Endodermal cell (in vitro differentiated cells): Measurements from ENCODE around the gene SPRY2. TPM values are rescaled to one million over a fixed set of nuclear protein-coding genes. Genes with fewer than 3 reads are reported as not detected.
A peak's percentile ranks its signal among the peaks of the same experiment; 100 is the strongest.

Experiments used
- DNase-seq: peaks from one replicate; pipeline ENCODE4 v3.0.0-alpha.2; 2017
- H3K27ac ChIP-seq: 2 replicates; pipeline ENCODE4 v1.5.1; 2013; ENCODE audit warnings: mild to moderate bottlenecking, low read depth, low read length, moderate library complexity
- H3K27me3 ChIP-seq: 2 replicates; pipeline ENCODE4 v1.6.1; 2013; ENCODE audit warnings: mild to moderate bottlenecking, low read length, moderate library complexity; ENCODE audit not compliant: insufficient read depth, control insufficient read depth, poor library complexity, severe bottlenecking
- H3K36me3 ChIP-seq: 2 replicates; pipeline ENCODE4 v1.7.0; 2013; ENCODE audit warnings: mild to moderate bottlenecking, low read length, moderate library complexity; ENCODE audit not compliant: control insufficient read depth, insufficient read depth
- H3K4me1 ChIP-seq: one replicate; pipeline ENCODE4 v1.7.0; 2013; ENCODE audit warnings: low read length; ENCODE audit not compliant: control insufficient read depth, insufficient read depth
- H3K4me3 ChIP-seq: 2 replicates; pipeline ENCODE4 v1.5.1; 2013; ENCODE audit warnings: mild to moderate bottlenecking, low read length, moderate library complexity
- H3K9ac ChIP-seq: 2 replicates; pipeline ENCODE4 v1.6.1; 2013; ENCODE audit warnings: mild to moderate bottlenecking, low read length, moderate library complexity; ENCODE audit not compliant: poor library complexity, severe bottlenecking; ENCODE audit errors: extremely low read depth
- H3K9me3 ChIP-seq: 2 replicates; pipeline ENCODE4 v1.6.1; 2013; ENCODE audit warnings: mild to moderate bottlenecking, low read length, moderate library complexity; ENCODE audit not compliant: control insufficient read depth
- H3K27ac Mint-ChIP-seq: 2 replicates; pipeline ENCODE4 v1.8.0; 2020; ENCODE audit warnings: mixed read lengths
- H3K27me3 Mint-ChIP-seq: 2 replicates; pipeline ENCODE4 v1.8.0; 2021; ENCODE audit warnings: mild to moderate bottlenecking, mixed read lengths; ENCODE audit not compliant: insufficient read depth
- H3K36me3 Mint-ChIP-seq: 2 replicates; pipeline ENCODE4 v1.8.0; 2020; ENCODE audit warnings: low read depth, mixed read lengths
- H3K4me1 Mint-ChIP-seq: 2 replicates; pipeline ENCODE4 v1.8.0; 2020; ENCODE audit warnings: mixed read lengths
- H3K4me3 Mint-ChIP-seq: 2 replicates; pipeline ENCODE4 v1.8.0; 2020; ENCODE audit warnings: mild to moderate bottlenecking, moderate library complexity, mixed read lengths
- H3K9me3 Mint-ChIP-seq: 2 replicates; pipeline ENCODE4 v1.8.0; 2020; ENCODE audit warnings: mild to moderate bottlenecking, mixed read lengths
- CTCF ChIP-seq: fragments of 200-600 bp; sonication (generic); conservative IDR thresholded peaks from 2 replicates; pipeline ENCODE4 v1.5.0; 2021; ENCODE audit warnings: antibody characterized with exemption, mild to moderate bottlenecking
- WGBS, 2 experiments: methylation state at CpG; one replicate each; pipeline versions ENCODE4 v1.1.5 to v1.1.7; 2013; ENCODE audit warnings: missing lambda C conversion rate in 2 of 2, mixed read lengths in 1 of 2; ENCODE audit not compliant: insufficient coverage in 1 of 2, insufficient read length in 1 of 2; 5-methylcytosine and 5-hydroxymethylcytosine counted together
- total RNA-seq, 2 donors: library from RNA; stranded (reverse); fragmentation: NEBNext Ultra II Directional in 1 of 2; extraction: Animal tissue kit (Norgen Biotek cat#: 25700) in 1 of 2; gene quantifications; 2 replicates in 1 of 2; 3 replicates in 1 of 2; pipeline ENCODE4 v1.2.1, GENCODE V29; 2021

The SPRY2 gene
- total RNA-seq, 2 donors from 2014 or later = 87.7 to 96.9 TPM

DNA sequence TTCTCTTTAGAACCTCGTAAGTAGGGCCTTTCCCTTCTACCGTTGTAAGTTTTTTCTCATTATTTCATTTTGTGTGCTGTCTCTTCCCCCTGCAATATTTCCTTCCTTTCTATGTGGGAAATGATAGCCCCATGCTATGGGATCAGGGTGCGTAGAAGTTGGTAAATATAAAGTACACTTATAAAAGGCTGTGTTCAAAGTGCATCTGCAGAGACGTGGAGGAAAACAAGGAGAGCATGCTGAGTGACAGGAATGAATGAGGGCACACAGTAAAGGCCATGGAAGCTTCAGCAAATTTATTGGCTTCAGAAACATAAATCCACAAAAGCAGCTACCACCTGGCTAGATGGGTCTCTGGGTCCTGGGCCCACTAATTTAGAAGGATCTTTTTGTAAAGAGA lies 21.6 kb upstream of the SPRY2 start:
- Histone ChIP-seq H3K36me3 (no peaks in the 10 kb centered on the region), H3K27me3 (no peaks in the 10 kb centered on the region), H3K9ac (no peak overlapping the region), H3K4me3 (peak overlapping the region; percentile 8), H3K9me3 (peaks cover 4% of the 10 kb centered on the region), H3K4me1 (peaks cover 25% of the 10 kb centered on the region), H3K27ac (peak overlapping the region; percentile 69)
- Mint-ChIP-seq H3K4me1 (peaks cover 44% of the 10 kb centered on the region), H3K9me3 (no peaks in the 10 kb centered on the region), H3K27me3 (no peaks in the 10 kb centered on the region), H3K36me3 (no peaks in the 10 kb centered on the region), H3K4me3 (no peak overlapping the region), H3K27ac (peak overlapping the region; percentile 78)
- no peak for DNase-seq
- 77 to 87% methylated on average over 3 to 4 of the region's 4 CpGs for WGBS, 2 experiments
- no peak for TF ChIP-seq CTCF

GRCh38 chr13:80361883-80362327 lies 21.0 kb upstream of the SPRY2 start:
- H3K27ac ChIP-seq = peak overlapping the region; percentile 69
- no peak overlapping the region for H3K9ac ChIP-seq
- H3K27me3 ChIP-seq = no peaks in the 10 kb centered on the region
- Mint-ChIP-seq H3K27ac (peak overlapping the region; percentile 91), H3K4me1 (peaks cover 44% of the 10 kb centered on the region), H3K4me3 (peak overlapping the region; percentile 25), H3K36me3 (no peaks in the 10 kb centered on the region), H3K27me3 (no peaks in the 10 kb centered on the region), H3K9me3 (peaks cover 1% of the 10 kb centered on the region)
- DNase-seq = peak; percentile 80
- H3K9me3 ChIP-seq = peaks cover 4% of the 10 kb centered on the region
- H3K36me3 ChIP-seq = no peaks in the 10 kb centered on the region
- H3K4me1 ChIP-seq = peaks cover 25% of the 10 kb centered on the region
- no peak overlapping the region for H3K4me3 ChIP-seq
- TF ChIP-seq CTCF = no peak
- WGBS, 2 experiments = 8% methylated on average over 2 of the region's 2 CpGs; no CpG with 5 or more reads in 1 of the 2 experiments

GRCh38 chr13:80361298-80361697 lies 20.4 kb upstream of the SPRY2 start:
- Mint-ChIP-seq H3K27me3 (no peaks in the 10 kb centered on the region), H3K4me1 (peaks cover 44% of the 10 kb centered on the region), H3K36me3 (peaks cover 2% of the 10 kb centered on the region), H3K27ac (peak overlapping the region; percentile 32), H3K9me3 (peaks cover 5% of the 10 kb centered on the region), H3K4me3 (no peak overlapping the region)
- H3K4me1 ChIP-seq = peaks cover 25% of the 10 kb centered on the region
- peaks cover 4% of the 10 kb centered on the region for H3K9me3 ChIP-seq
- H3K27me3 ChIP-seq = no peaks in the 10 kb centered on the region
- peak overlapping the region; percentile 19 for H3K4me3 ChIP-seq
- no peak overlapping the region for H3K27ac ChIP-seq
- 62% methylated on average over 2 of the region's 2 CpGs; no CpG with 5 or more reads in 1 of the 2 experiments for WGBS, 2 experiments
- no peak for DNase-seq
- no peak for TF ChIP-seq CTCF
- no peaks in the 10 kb centered on the region for H3K36me3 ChIP-seq
- no peak overlapping the region for H3K9ac ChIP-seq
